GM23248 (cell line): ENCODE measurements around the gene DNAH9.

Experiments
- EZH2 ChIP-seq: fragments of 200-600 bp; sonication (generic); IDR thresholded peaks from 2 replicates; pipeline ENCODE4 v1.6.1; 2018; ENCODE audit warnings: antibody characterized with exemption, mild to moderate bottlenecking; ENCODE audit not compliant: insufficient read depth, poor library complexity, severe bottlenecking
- EZH2phosphoT487 ChIP-seq: fragments of 200-600 bp; sonication (generic); IDR thresholded peaks from 2 replicates; pipeline ENCODE4 v1.6.1; 2018; ENCODE audit warnings: antibody characterized with exemption, moderate library complexity, mild to moderate bottlenecking, low read depth; ENCODE audit not compliant: insufficient read depth

GRCh38 chr17:11550431-11550830, 47.8 kb upstream of the DNAH9 start:
- TF ChIP-seq EZH2 (no peak), EZH2phosphoT487 (no peak)
